Stimulated activated CD8-positive, alpha-beta memory T cell treated with anti-CD3 and anti-CD28 coated beads, Interleukin-7, amount 100 ng/mL, for 24 hours (primary cell): Measurements from ENCODE around the gene PAQR9.
"Not testable (repeated sequence)": the region's sequence is repeated elsewhere in the genome, so short reads cannot be mapped to it uniquely, and the experiment has no call there.

ENCODE experiments used
- DNase-seq: peaks from one replicate; pipeline ENCODE4 v3.0.0-alpha.2; 2020; ENCODE audit warnings: low read depth

The PAQR9 gene

DNA sequence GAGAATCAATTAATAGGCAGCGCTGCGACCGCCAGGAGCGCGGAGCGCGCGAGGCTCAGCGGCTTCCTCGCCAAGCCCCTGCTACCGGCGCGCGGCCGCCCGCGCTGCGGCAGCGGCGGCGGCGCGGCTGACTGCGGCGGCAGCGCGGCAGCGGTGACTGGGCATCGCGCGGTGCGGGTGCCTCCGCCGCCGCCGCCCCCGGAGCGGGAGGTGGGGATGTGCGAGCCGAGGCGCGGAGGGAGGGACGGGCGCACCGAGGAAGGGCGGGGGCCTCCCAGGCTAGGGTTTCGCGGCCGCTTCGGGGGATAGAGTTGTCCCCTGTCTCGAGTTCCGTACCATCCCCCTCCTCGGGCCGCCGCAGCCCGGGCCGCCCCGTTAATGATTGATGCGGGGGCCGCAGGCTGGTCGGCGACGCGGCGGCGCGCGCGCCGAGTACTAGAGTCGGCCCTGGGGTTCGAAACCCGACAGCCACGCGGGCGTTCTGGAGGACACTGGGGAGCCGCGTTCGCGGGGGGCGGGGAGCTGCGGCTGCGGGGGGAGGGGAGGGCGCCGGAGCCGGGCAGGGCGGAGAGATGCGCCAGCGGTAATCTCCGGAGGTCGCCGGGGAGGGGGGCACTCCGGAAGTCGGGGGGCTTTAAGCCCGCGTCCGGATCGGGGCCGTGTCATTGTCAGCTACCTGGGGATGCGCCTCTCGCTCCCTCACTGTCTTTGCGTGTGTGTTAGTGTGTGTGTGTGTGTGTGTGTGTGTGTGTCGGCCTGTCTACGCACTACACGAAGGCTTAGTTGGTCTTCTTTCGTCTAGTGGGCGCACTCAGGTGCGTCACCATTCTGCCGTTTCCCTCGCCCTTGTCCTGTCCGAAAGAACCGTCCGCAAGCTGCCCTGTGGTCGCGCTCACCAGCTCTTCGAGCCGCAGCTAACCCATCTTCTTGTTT lies at the start of gene PAQR9:
Gene PAQR9, minus strand, starts transcription at position 159 of the 933 bp plus-strand sequence. CDS start 338 bp downstream, outside the sequence.
- DNase-seq, result no peak

DNA sequence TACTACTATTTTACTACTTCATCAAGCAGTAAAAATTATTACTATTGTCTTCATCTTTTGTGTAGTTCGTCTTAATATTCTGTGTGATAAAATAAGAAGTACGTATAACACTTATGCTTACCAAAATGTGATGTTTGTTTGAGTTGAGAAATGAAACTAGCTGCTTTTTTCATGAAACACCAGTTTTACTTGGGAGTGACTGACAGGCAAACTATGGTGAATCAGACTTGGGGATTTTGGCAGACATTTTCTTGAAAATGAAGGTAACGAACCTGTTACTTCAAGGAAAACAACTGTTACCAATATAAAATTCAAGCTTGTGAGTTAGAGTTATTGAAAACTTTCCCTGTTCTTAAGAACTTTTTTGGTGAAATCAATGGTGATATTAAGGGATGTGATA lies 48.2 kb upstream of the PAQR9 start:
- no peak for DNase-seq

GRCh38 chr3:143010024-143010423 lies 46.5 kb upstream of the PAQR9 start:
- DNase-seq, result no peak

- DNase-seq, result no peak
Measured at GRCh38 chr3:143004823-143005222, 41.3 kb upstream of the PAQR9 start.

DNA sequence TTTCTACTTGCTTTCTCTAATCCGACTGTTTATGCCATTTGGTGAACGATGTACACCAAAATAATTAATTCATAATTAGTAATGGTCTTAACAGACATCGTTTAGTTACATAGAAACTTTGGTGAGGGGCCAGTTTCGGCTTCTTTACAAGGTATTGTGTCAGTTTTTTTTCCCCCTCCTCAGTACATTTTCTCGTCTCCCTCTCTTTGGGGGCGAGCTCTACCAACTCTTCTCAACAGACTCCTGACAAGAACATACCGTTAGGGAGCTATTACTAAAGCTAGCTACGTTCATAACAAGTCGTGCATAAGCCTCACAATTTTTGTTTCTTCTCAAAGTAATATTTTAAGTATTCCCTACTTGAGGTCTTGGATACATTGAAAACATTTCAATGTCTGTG lies 39.3 kb upstream of the PAQR9 start:
- DNase-seq, result no peak

DNA sequence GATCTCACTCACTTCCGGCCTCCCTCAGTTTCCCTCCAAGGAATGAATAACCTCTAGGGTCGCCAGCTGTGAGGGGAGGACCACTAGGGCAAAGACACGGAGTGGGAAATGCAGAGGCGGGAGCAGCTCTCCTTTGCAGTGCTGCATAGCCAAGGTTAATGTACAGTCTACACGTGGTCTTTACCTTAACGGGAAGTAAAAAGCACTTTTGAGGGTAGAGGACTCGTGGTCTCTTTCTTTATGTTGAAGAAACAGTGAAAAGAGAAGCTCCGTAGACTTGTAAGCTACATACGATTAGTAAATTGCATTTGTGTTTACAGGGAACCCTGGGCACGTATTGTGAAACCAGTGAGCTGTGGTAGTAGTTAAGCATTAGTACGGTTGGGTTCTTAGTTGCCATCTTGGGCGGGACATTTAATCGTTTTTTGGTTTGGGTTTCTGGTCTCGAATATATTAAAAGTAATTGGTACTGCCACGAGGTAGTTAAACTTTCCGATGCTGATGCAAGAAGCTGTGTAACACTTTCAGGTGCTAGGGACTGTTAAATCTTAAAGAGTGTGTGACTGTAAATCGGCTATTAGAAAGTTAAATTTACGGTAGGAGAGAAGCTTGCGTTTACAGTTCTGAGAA lies 38.7 kb upstream of the PAQR9 start:
- no peak for DNase-seq

DNA sequence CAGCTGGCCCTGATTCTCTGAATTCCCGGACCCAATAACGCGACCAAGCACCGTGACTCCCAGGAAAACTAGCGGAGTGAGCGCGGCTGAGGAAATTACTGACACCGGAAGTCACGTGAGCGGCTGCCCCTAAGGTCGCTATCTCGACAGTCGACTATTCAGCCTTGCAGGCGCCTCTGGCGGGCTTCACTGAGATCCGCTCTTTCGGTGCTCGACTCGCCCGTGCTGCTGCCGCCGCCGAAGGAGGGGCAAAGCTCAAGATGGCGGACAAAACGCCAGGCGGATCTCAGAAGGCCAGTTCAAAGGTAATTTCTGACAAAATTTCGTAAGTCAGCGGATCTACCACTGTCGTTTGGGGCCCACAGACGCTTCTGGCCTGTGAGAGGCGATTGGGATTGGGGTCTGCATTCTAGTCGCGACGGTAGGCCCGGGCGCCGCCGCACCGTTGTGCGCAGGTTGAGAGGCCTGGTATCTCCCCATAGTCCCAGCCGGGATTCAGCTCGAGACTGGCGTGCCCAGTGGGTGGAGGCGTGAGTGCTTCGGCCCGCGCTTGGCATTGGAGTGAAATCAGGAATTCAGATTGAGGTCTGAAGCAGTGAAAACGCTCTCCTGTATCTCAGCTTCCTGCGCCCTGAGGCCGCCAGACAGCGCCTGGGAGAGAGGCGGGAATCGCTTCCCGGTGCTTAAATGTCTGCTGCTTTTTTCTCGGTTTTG lies 38.1 kb upstream of the PAQR9 start, which contains the start of gene U2SURP:
Gene U2SURP, plus strand, starts transcription at position 202 of the 714 bp plus-strand sequence. Its CDS starts 59 bp downstream, at position 261.
- DNase-seq, result peak; percentile 85

DNA sequence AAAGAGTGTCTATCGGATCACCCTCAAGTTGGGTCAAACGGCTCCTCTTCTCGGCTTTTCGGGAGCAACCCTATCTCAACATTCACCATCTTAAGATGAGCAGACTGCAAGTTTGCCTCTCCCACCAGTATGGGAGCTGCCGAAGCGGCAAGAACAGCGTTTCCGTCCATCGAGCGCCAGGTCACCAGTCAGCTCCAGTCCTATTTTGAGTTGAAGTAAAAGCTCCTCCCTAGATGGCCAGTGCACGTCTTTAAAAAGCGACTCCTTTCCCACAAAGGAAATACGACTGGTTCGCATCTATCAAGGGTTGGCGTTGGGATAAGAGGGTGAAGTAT lies 37.5 kb upstream of the PAQR9 start:
- no peak for DNase-seq

DNA sequence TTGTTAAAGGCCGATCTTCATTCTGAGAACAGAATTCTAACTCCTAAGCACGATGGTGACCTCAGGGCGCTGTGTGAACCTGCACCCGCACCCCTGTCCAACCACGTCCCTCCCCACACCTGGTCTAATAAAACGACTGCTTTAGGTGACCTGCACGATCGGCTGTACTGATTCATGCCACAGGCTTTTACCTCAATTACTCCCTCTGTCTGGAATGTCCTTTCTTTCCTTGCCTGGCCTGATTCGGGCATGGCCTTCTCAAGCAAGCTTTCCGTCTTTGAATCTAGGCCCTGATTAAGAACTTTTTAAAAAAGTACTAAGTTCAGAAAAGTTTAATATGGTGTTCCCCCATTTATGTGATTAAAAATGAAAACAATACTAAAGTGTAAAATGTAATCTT lies 37.1 kb upstream of the PAQR9 start:
- DNase-seq, result no peak

- DNase-seq, result no peak
Measured at GRCh38 chr3:142999881-143000280, 36.4 kb upstream of the PAQR9 start.

DNA sequence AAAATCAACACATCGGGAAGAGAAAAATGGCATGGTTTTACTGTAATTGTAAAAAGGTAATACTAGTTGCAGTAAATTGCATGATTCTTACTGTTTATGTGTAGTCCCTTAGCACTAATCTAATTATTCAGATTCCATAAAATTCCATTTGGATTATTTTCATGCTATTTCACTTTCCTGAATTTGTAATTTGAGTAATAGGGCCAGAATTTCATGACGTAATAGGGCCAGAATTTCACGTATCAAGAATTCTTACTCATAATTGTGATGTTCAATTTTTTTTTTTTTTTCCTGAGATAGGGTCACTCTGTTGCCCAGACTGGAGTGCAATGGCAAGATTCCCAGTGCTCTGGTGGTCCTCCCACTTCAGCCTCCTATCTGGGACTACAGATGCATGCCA lies 35.0 kb upstream of the PAQR9 start:
- DNase-seq, result no peak

DNA sequence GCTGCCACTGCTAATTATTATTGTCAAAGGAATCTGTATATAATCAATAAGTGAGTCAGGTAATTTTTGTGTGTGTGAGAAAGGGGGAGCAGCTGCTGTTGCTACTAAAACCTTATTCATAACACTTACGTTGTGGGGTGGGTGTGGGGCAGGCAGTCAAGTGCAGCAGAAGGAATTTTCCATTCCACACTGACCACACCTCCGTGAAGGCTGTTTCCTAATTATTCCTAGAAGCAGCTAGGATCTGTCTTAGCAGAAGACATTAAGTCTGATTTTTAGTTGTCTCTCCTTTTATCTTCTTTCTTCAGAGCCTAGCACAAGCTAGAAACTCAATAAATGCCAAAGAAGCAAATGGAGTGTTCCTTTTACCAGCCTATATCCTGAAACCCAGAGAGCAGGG lies 33.9 kb upstream of the PAQR9 start:
- DNase-seq, result no peak

DNA sequence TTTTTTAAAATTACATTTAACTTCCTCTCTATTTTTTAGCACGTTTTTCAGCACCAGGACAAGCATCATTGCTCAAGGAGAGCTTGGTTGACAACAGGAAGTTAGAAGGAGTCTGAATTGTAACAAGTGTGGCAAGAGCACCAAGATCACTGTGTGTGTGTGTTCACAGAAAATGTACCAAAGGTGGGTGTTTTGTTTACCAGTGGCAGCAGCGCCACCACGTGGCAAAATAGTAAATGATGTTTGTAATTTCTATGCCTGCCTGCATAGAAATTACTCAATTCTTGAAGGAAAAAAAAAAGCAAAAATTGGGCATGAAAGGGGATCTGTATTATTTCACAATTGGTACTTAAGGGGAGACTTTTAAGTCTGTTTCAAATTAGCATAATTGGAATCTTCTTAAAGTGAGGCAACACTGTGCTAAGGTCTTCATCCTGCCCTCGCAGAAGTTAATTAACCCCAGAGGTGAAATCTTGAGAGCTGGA lies 30.5 kb upstream of the PAQR9 start:
- peak; percentile 20 for DNase-seq

- no peak for DNase-seq
Measured at GRCh38 chr3:142992323-142992722, 28.8 kb upstream of the PAQR9 start.

DNA sequence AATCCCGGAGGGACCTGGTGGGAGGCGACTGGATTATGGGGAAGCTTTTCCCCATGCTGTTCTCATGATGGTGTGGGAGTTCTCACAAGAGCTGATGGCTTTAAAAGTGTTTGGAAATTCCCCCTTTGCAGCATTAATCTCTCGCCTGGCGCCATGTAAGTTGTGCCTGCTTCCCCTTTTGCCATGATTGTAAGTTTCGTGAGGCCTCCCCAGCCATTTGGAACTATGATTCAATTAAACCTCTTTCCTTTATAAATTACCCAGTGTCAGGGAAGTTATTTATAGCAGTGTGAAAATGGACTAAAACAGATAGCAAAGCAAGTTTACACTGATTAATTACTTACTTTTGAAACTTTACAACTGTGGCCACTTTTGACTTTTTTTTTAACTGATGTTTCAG lies 27.2 kb upstream of the PAQR9 start:
- no peak for DNase-seq

DNA sequence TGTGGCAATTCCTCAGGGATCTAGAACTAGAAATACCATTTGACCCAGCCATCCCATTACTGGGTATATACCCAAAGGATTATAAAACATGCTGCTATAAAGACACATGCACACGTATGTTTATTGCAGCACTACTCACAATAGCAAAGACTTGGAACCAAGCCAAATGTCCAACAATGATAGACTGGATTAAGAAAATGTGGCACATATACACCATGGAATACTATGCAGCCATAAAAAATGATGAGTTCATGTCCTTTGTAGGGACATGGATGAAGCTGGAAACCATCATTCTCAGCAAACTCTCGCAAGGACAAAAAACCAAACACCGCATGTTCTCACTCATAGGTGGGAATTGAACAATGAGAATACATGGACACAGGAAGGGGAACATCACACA lies 25.4 kb upstream of the PAQR9 start:
- DNase-seq, result not testable (repeated sequence)

GRCh38 chr3:142988221-142988620 lies 24.7 kb upstream of the PAQR9 start:
- not testable (repeated sequence) for DNase-seq

DNA sequence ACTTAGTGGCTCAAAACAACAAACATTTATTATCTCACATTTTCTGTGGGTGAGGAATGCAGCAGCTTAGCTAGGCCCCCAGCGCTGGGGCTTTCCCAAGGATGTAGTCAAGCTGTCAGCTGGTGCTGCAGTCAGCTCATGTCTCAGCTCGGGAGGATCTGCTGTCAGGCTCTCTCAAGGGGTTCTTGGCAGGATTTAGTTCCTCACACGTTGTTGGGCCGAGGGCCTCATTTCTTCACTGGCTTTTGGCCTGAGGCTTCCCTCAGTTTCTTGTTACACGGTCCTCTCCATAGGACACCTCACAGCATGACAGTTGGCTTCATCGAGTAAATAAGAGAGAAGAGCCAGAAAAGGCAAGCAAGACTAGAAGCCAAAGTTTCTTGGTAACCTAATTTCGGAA lies 24.2 kb upstream of the PAQR9 start:
- no peak for DNase-seq

DNA sequence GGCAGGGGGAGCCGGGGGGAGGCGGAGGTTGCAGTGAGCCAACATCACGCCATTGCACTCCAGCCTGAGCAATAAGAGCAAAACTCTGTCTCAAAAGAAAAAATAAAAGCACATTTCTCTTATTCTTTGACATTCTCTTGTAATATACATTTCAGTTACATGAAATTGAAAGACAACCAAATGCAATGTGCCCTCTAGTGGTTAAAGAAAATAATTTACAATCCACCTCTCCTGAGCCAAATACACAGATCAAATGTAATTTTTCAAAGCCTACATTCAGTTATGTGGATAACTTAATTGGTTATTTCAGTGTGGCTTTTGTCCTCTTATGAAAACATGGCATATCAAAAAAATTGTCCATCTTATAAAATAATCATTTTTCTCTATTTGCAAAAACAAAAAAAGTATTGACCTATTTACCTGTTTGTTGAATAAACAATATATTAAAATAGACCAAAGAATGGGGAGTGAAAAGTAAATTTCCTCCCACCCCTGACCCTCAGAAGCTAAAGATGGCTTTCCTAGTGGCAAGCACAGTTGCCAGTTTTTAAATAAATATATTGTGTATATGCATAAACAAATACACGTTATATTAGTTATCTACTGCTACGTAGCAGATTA lies 23.7 kb upstream of the PAQR9 start:
- no peak for DNase-seq

- DNase-seq, result no peak
Measured at GRCh38 chr3:142984255-142984654, 20.8 kb upstream of the PAQR9 start.

GRCh38 chr3:142983318-142983717 lies 19.8 kb upstream of the PAQR9 start:
- no peak for DNase-seq
